CD4-positive, alpha-beta T cell treated with Interleukin-21 for 1 hour (primary cell): ENCODE results near the gene PMS1.
"Not testable (repeated sequence)": the region's sequence is repeated elsewhere in the genome, so short reads cannot be mapped to it uniquely, and the experiment has no call there.

Source experiments
- DNase-seq: peaks from one replicate; pipeline ENCODE4 v3.0.0-alpha.2; 2020

The PMS1 gene

DNA sequence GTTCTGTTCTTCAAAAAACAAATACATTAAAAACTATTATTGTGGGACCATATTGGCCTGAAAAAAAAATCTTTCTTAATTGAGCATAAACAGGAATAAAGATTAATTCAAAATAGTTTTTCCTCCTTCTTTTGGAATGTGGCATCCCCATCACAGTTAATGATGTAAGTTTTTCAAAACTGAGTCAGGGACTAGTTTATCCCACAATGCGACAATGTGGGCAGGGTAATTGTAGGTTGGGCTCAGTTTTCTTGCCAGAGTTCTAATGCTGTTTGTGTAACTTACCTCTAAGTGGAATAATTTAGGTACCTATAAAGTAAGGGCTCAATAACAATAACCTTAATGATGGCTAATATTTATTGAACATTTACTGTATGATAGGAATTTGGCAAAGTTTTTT, 82.0 kb downstream of the PMS1 start:
- no peak for DNase-seq

DNA sequence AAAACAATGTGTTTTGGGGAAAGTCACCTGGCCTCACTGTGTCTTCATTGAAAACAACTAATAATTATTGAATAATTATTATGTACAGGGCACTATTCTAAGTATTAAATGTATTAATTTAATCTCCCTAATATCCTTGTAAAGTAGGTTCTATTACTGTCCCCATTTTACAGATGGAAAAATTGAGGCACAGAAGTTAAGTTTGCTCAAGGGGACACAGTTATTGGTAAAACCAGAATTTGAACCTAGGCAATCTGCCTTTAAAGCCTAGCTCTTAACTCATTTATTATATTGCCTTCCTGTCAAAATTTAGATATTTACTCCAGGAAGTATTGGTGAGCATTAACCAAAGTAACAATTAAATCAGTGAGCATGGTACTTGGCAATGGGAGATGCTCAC, 84.6 kb downstream of the PMS1 start:
- DNase-seq: no peak

DNA sequence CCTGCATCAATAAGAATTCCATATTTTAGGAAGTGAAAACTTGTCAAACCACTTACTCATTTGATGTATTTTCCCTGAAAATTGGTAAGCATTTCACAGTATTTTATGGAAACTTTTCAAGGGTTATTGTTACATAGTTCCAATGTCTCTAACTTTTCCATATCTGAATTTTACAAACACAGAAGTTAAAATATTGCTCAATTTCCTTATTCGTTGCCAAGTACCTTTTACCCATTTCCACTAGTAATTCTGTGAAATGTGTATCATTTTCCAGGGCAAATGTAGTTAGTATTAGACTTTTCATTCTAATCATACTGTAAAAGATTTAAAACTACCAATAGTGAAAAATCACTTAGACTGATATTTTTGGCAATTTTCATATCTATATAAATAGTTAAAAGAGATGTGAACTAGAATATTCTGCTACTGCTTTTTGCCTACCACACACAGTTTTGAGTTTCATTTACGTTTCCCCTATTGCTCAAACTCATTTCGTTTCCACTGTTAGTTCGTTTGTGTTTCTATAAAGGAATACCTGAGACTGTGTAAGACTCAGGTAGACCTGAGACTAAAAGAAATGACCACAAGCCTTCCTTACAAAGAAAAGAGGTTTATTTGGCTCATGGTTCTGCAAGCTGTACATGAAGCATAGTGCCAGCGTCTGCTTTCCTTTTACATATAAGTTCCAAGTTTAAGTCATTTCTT, 86.3 kb downstream of the PMS1 start:
- DNase-seq: no peak

DNA sequence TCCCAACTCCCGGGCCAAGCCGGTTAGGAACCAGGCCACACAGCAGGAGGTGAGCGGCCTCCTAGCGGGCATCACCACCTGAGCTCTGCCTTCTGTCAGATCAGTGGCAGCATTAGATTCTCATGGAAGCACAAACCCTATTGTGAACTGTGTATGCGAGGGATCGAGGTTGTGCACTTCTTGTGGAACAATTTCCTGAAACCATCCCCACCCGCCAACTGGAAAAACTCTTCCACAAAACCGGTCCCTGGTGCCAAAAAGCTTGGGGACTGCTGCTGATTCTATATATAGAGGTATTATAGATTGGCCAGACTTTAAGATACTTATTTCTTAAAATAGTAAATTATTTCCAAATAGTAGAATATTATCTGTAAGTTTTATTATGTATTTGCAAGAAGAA, 89.4 kb downstream of the PMS1 start:
- DNase-seq: no peak

DNA sequence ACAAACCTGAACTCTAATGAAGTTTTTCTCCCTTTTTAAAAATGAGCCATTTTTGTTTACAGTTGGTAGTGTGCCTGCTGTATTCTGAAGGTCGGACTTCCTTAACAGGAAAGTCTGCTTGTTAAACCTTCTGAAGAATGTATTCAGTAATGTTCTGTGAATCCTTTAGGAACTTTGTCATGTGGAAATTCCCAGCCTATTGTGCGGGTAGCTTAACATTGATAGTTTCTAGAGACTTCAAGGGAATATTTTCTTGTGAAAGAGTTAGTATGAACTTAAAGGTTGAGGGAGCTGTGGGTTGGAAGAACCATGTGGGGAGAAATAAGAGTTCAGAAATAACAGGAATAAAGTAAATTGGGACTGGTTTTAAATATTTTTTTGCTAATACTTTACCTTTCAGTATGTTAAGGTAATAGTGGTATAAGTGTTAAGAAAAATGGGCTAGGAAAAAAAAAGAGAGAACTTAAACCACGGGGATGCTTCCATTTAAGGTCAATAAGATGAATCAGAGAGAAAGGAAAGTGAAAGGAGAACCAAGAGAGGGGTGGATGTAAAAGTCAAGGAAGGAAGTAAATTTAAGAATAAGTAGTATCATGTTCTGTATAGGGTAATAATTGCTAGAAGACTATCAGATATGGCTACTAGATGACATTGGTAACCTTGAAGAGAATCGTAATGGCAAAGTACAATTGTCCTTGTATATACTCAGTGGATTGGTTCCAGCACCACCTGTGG, 90.5 kb downstream of the PMS1 start:
- DNase-seq: no peak

DNA sequence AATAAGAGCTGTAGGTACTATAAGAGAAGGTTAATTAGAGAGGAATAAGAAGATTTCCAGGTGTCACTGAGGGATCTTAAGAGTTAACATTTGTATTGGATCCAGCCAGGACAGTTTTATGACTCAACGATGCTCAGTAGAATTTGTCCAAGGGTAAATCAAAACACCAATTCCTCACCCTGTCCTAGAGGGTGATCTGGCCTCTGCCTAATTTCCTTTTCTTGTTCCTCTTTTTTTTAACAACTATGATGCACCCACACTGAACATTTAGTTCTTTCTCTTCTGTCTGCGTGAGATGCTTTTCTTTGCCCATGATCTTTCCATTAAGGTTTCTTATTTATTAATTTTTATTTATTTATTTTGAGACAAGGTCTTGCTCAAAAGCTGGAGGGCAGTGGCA, 92.0 kb downstream of the PMS1 start:
- DNase-seq: no peak

DNA sequence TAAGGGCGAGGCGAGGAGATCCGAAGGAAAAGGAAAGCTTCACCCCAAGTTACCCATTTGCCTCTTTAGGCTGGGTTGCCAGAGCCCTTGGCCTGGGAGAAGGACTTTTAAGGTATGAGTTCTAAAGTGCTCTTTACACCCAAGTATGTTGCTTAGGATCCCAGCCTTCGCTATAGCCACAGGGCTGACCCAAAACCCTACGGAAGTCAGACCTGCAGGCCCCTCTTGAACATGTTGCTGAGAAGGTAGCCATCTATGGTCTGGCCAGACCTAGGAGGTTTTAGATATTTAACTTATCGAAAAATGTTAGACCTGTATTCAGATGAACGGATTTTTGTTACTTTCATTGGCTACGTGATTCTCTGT, 95.4 kb downstream of the PMS1 start:
- no peak for DNase-seq

DNA sequence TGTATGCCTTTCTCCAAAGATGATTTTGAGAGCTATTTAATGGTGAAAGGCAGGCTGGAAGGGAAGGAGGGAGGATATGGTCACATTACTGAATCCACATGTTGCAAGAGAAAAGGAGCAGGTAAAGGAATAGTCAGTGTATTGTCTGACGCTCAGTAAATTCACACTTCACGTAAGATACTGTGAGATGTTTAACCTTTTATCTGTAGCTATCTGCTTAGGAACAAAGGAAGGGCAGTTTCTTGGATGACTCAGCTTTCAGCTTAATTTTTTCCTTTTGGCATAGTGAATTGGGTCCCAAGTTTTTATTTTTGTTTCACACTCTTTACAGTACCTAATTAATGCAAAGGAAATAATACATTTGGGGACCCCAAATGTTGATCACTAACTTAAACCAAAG, 96.2 kb downstream of the PMS1 start:
- no peak for DNase-seq

DNA sequence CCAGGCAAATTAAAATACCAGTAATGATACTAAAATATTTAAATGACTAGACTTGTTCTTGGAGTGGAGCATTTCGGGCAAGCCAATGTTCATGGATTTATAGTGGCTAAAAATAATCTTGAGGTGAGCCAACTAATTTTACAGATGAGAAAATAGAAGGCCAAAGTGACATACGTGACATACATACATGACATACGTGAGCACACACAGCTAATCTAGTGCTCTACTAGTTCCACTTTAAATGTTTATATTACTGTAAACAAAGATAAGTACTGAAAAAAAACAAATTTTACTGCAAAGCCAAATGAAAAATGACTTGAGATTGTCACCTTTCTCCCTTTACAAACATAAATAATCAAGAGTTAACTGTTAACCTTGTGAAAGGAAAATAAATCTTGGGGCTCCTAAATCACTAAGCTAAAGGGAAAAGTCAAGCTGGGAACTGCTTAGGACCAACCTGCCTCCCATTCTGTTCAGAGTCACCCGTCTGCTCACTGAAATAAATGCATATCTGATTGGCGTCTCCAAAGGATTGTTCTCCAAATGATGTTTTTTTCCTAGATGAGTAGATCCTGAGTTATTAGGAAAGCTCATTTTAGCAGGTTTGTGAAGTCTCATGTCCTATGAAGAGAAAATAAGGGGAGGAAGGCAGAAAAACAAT, 96.7 kb downstream of the PMS1 start:
- DNase-seq: no peak

DNA sequence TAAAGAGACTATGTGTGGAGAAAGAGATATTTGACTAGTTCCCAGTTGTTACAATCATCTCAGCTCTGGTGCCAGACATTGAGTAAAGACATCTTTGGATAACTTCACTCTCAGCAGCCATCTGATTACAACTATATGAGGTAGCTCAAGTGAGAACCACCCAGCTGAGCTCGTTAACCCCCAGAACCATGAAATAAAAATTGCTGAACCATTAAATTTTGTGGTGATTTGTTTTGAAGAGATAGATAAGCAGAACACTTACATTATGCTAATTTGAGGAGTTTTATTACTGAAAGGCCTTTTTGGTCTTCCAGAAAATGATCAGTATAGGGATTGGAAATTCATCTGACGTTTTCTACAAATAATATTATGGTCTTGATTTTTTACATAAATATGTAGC, 101.1 kb downstream of the PMS1 start:
- DNase-seq: no peak

DNA sequence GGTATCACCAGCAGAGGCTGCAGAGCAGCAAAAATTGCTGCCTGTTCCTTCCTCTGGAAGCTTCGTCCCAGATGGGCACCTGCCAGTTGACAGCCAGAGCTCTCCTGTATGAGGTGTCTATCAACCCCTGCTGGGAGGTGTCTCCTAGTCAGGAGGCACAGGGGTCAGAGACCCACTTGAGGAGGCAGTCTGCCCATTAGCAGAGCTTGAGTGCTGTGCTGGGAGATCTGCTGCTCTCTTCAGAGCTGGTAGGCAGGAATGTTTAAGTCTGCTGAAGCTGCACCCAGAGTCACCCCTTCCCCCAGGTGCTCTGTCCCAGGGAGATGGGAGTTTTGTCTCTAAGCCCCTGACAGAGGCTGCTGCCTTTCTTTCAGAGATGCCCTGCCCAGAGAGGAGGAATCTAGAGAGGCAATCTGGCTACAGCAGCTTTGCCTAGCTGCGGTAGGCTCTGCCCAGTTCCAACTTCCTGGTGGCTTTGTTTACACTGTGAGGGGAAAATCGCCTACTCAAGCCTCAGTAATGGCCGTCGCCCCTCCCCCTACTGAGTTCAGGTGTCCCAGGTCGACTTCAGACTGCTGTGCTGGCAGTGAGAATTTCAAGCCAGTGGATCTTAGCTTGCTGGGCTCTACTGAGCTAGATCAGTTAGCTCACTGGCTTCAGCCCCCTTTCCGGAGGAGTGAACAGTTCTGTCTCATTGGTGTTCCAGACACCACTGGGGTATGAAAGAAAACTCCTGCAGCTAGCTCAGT, 108.5 kb downstream of the PMS1 start:
- not testable (repeated sequence) for DNase-seq

DNA sequence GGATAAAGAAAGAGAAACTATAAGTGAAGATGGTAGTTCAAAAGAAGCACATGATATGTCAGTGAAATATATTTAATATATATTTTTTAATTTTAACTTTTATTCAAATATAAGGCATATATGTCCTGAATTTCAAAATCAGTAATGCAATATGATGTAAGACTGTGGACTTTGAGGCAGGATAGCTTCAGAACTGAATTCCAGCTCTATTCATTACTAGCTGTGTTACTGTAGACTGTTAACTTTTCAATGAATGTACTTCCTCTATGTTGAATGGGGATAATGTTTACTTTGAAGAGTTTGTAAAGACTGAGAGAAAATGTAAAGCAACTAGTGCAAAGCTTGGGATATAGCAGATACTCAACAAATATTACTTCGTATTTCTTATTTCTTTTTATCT, 112.6 kb downstream of the PMS1 start:
- no peak for DNase-seq

DNA sequence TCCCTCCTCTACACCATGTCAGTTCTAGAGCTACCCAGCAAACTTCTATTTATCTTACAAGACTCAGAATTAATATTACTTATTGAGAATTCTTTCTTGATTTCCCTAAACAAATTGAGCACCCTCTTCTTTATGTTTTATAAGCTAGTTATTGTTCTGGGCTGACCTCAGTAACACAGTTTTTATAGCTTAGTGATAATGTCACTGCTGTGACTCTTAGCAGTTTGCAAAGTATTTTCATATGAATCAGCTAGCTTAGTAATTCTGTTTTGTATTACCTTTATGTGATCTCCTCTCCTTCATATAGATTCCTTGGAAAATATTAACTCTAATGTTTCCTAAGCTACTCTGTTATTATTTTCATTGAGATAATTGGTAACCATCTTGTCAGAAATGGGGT, 114.9 kb downstream of the PMS1 start:
- DNase-seq: no peak

DNA sequence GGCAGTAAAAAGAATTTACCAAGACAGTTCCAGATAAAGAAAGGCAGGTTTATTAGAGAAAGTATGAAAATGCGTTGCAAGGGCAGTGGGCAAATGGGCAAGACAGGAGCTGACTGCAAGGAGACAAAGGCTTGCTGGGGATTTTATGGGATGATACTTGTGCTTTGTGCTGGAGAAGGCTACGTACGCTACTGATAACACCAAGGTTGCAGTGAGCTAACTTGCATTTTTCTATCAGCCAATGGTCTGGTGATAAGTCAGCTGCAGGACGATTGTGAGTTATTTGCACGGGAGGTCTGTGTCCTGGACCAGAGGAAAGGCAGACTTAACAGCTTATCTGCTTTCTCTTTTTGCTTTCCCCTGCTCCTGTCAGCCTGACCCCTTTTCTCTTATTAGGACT, 116.5 kb downstream of the PMS1 start:
- DNase-seq: no peak

DNA sequence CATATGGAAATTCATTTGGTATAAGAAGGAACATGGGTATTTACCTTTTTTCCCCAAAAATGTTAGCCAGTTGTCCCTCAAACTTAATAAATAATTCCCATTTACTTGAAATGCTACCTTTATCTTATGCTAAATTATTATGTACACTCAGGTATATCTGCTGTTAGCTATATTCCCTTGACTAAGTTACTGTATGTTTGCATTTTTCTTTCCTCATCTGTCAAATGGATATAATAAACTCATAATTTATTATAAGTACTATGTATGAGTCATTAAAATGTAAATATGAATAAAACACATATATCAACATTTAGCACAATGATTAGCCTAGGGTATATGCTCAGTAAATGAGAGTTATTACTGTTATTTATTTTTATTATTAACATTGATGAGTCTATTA, 117.4 kb downstream of the PMS1 start:
- DNase-seq: no peak

DNA sequence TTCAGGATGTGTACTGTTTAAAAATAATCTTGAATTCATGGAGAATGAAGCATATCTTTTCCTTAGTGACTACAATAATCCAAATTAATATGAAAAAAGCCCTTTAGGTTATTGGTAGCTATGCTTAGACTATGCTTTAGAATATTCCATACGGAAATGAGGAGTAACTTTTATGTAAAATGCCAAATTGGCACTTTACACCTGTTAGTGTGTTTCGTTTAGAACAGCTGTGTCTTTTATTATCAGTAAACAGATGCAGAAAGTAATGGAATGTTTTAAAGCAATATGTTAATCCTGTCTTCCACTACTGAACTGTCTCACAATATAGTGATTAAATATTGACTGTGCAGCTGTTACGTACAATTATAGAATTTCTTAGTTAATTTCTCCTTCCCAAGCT, 129.6 kb downstream of the PMS1 start:
- no peak for DNase-seq

DNA sequence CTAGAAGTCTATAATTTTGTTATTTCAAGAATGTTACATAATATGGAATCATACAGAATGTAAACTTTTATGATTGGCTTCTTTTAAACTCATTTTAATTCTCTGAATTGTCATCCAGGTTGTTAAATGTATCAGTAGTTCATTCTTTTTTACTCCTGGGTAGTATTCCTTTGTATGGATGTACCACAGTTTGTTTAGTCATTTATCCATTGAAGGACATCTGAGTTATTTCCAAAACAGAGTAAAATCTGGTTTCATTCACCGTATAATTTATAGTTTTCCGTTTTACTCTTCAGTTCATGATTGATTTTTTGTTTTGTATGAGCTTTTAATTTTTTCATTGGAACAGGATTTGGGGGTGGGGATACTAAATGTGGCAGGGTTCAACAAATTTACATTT, 132.4 kb downstream of the PMS1 start:
- no peak for DNase-seq
